Stimulated activated CD4-positive, alpha-beta T cell treated with anti-CD3 and anti-CD28 coated beads, Interleukin-15, amount 100 ng/mL, for 48 hours (primary cell): ENCODE results near the gene SPATS2L.
A peak's percentile ranks its signal among the peaks of the same experiment; 100 is the strongest.

ENCODE experiments used
- DNase-seq, 2 donors: peaks; one replicate each; pipeline ENCODE4 v3.0.0-alpha.2; 2020; ENCODE audit warnings: low read depth in 2 of 2

Gene SPATS2L

DNA sequence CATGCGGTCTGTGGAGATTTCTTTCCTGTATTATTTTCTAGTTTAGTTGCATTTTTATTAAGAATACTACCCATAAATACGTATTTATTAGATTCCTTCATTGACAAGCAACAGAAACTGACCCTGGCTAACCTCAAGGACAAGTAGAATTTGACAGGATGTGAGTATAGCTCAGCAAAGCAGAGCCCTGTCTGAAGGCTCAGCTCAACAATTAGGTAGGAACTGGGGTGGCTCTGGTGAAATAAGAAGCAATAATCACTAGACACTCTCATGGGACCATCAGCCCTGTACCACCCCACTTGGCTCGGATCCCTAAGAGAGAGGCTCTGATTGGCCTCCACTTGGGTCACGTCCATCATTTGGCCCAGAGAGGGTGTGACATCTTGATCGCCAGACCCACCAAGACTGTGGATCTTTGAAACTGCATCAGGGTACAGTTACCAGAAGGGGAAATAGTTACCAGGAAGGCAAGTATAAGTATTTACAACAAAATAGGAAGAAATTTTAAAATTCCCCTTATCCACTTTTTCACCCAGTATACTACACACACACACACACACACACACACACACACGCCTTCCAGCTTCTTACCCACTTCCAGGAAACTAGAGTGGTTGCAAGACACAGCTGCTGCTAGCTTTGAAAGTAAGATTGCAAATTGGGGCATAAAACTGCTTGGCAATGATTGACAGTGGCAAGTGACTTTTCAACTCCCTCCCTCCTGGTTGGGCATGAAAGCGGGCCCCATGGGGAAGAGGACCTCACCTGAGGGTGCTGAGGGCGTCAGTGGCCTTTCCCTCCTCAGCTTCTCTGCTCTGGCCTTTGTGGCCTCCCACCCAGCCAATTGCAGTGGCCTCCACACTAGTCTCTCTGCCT, 161.6 kb downstream of the SPATS2L start:
- DNase-seq = no peak

DNA sequence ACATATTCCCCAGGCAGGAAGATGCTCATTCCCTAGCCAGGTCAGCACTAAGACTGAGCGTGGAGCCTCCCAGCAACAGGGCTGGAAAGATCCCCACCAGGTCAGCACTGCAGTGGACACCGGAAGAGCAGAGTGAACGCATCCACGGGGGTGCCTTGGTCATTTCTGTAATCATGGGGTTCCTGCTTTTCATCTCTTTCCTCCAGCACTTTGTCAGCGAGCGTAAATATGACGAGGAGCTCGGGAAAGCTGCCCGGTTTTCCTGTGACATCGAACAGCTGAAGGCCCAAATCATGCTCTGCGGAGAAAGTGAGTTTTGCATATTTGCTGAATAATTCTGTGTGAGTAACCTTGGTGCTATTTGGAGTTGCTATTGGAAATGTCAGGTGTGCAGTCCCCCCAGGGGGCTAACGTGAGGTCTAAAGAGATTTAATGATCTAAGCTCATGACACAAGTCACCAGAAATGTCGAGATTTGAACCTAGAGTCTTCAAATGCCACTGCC, 163.3 kb downstream of the SPATS2L start:
- DNase-seq = no peak

DNA sequence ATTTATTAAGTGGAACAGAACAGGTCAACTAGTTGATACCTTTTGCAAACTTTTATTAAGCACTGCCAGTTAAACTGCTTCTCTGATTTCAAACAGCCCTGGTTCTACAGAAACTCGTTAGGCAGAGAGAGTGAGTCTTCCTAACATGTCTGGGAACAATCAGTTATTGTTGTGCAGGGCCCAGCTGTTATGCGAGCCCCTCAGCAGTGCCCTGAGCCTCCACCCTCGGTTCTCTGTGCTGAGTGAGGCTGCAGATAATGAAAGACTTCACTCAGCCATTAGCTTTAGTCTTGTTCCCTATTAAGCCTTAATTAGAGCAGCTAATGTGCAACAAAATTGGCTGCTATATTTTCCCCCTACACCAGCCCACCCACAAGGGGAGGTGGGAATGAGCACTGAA, 163.7 kb downstream of the SPATS2L start:
- DNase-seq = no peak

DNA sequence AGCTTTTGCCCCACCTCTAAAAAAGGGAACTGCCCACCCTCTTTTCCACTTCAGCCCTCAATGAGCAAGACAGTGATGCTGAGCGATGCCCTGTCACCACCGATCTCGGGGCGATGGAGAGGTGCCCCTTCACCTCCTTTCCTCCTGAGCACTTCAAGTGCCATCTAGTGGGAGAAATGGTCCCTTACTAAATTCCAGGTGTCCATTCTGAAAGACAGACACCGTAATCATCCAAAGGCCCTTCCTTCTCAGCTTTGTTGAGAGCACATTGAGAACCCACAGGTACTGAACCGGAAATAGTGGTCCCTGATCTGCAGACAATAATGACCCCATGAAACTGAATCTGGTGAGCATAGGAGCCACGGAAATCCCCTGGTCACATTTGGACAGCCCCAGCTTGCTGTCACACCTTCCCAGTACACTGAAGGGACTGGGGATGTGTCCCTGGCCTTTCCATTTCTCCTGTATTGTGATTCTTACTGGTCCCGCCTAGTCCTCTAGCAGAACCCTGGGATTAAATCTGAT, 164.9 kb downstream of the SPATS2L start:
- peak in 1 of 2 donors; percentile 30 for DNase-seq

DNA sequence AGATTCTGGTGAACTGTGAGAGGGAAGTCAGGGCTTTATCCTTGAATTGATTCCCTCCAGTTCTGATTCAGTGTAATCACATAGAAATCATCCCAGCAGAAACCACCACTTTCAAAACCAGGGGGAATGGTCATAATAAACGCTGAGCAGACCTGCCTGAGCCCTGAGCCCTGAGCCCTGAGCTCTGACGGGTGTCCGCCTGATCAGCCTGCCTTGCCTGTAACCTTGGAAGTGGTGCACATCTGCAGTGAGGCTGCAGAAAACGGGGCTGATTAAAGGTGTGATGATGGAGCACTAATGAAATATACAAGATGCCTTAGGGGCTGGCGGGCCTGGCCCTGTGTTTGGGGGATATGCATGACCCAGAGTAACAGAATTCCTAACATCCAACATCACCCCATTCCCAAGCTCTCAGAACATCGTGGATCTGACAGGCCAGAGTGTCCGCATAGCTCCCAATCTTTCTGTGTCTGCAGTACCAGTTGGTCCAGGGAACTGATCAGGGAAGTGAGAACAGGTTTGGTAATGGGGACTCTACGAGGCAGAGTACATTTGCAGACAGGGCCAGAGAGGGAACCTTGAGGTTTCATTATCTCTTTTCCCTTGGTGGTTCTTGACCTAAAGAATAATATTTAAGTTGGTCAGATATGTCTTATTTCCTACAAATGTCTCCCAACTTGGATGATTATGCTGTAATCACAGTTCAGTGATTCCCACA, 165.6 kb downstream of the SPATS2L start:
- no peak for DNase-seq

DNA sequence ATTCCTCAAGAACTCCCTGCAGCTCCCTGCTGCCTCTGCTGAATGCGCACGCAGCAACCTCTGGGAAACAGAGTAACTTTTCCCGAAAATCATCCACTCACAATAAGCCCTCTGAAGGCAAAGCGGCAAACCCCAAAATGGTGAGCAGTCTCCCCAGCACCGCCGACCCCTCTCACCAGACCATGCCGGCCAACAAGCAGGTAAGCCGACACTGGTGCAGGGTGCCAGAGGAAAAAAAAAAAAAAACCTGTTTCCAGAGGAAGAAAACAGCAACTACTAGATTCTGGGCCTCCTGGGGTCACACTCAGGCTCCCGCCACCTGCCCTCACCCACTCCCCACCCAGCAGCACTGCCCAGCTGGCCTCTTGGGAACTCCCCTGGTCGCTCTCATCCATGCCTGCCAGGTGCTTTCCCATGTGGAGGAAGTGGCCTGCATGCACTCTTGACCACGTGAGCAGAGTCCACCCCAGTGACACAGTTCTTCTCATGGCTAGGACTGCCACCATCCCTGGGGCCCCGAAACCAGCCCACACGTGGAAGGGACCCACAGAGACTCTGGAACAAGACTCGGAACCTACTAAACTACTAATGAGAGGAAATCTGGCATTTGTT, 166.5 kb downstream of the SPATS2L start:
- DNase-seq = no peak

DNA sequence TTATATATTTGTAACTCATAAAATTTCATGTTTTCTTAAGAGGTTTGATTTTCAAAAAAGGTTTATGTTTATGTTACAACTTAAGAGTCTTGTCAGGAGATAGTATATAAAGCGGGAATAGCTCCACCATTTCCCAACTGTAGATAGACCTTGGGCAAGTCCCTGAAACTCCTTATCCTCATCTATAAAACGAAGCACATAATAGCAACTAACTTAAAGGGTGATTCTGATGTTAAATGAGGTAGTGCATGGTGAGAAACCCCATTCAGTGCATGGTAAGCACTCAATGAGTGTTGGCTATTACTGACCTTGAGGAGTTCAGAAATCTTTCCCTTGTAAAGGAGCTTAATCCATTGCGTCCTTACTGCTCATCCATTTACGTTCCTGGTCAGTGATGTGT, 169.3 kb downstream of the SPATS2L start:
- DNase-seq = no peak

DNA sequence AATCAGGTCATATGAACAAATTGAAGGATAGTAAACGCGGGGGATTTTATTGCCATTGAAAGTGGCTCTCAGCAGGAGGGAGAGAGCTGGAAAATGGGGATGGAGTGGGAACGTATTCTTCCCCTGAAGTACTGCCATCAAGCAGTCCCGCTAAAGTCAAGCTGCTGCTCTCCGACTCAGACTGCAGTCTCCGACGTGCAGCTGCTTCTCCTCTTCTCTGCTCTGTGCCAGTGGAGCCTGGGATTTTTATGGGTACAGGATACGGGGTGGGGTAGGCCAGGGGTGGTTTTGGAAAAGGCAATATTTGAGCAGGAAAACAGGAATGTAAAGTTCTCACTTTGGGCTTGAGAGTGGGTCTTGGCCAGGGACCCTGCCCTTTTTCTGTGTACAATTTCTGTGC, 170.3 kb downstream of the SPATS2L start:
- DNase-seq = no peak

DNA sequence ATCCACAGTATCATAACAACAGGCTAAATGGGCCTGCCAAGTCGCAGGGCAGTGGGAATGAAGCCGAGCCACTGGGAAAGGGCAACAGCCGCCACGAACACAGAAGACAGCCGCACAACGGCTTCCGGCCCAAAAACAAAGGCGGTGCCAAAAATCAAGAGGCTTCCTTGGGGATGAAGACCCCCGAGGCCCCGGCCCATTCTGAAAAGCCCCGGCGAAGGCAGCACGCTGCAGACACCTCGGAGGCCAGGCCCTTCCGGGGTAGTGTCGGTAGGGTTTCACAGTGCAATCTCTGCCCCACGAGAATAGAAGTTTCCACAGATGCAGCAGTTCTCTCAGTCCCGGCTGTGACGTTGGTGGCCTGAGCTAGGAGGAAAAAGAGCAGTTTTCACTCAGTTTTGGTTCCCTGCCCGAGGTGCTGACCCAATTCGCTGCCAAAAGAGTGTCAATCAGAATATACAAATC, 171.2 kb downstream of the SPATS2L start:
- DNase-seq = no peak

DNA sequence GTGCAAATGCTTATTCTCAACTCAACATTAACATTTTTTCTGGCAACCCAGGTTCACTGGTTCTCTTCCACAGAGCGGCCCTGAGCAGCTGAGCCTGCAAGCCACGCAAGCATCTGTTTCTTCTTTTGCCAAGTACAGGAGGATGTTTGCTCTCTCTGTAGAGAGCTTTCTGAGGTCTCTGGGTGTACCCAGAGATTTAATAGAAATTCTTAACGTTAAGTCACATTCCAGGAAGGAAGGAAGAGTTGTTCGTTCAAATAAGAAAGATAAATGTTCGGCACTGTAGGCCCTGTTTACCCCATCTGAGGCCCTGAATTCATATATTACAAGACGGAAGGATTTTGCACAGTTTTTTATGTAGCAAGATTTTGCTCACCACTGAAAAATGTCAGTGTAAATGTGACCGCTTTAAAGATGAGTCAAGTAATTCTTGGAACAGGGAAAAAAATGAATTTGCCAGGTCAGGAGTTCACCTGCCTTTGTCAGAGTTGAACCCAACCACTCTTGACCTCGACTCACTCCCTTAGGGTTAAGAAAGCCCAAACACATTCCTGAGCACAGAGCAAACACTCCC, 173.3 kb downstream of the SPATS2L start:
- DNase-seq = no peak

DNA sequence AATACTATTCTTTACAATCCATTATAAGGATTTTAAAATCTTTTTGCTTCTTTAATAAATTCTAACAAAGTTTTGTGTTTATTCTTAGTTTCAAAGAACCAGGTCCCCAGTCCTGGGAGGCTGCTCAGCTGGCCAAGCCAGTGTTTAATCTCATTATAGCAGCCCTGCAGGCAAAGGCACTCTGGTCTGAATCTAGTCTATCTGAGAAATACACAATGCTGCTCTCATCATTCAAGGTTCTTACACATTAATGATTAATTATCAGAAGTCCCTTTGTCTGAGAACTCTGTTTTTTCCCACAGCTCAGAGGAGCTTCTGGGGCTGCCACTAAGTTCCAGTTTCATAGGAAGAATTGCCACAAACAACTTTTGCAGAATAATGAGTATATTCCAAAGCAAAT, 175.7 kb downstream of the SPATS2L start:
- no peak for DNase-seq

DNA sequence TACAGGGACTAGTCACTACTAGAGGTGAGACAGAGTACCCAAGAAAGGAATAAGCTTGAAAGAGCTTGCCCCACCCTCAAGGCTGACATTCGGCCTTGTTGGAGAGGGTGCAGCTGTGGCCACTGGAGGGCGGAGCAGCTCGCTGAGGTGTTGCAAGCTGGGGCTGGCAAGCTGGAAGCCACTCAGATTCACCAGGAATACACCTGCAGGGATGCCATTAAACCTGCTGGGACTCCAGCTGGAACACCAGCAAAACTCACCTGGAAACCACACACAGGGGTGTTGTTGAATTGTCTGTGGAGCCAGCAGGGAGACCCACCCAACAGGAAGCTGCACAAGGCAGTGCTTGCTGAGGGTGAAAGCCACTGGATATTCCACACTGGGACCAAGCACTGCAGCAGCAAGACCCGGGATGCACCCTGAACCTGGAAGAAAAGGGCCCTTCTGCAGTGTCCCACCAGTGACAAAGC, 177.3 kb downstream of the SPATS2L start:
- DNase-seq = peak; percentile 25 to 30

DNA sequence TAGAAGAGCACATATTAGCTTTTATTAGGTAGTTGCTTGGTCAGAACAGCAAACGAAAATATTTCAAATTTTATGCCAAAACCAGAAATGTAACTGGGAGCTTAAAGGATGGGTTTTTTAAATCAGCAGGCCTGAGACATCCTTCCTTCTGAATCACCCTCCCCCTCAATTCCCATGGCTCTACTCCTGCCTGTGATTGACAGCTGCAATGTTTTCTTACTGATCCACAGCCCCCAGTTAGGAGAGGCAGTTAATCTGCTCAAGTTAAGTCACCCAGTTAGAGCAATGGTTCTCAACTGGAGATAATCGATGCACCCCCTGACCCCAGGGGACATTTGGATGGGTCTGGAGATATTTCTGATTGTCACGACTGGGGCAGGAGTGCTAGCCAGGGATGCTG, 178.4 kb downstream of the SPATS2L start:
- no peak for DNase-seq

DNA sequence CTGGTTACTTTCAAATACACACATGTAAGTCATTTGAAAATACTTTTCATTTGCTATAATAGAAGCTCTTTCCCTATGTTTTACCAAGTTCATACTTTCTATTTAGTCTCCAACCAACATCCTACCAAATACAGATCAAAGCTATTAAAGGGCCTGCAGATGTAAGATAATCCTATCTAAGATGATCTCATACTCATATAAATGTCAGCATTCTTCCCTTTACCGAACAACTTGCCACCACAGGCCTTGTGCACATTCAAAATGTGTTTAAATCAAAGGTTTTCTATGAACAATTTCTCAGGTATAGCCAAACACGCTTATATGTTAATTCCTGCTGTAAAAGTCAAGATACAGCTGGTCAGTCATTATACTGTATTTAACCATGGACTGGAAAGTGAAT, 180.0 kb downstream of the SPATS2L start:
- DNase-seq = no peak

DNA sequence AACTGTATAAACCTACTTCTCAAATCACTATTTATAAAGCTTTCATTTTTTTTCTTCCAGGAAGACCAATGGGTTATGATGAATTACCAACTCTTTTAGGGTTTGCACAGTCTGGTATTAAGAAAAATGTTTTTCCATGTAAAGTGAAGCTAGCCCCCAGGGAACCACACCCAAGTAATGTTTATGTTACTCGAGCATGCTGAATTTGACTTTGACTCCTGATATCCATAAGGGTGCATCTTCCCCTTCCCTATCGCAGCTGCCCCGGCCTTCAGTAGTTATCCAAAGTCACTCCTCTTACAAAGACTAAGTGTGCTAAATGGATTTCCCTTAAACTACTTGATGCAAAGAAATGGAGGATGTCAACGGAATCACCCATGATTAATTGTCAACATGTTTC, 181.7 kb downstream of the SPATS2L start:
- DNase-seq = no peak

DNA sequence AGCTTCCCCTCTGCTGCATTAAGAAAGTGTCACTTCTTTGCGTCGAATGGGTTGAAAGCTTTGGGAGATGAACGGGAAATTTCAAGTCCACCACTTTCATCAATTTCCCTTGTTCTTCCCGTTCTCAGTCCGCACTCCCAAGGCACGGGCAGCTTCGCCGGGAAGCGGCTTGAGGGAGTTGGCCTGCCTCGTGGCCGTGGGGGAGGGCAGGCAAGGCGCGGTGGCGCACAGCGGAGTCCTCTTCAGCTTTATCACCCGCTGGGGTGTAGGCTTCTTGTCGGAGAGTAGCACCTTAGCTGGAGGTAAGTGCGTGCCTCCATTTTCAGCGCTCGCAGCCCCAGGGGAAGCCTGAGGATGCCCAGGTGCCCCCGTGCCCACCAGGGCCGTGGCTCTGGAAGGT, 183.5 kb downstream of the SPATS2L start:
- DNase-seq = no peak

DNA sequence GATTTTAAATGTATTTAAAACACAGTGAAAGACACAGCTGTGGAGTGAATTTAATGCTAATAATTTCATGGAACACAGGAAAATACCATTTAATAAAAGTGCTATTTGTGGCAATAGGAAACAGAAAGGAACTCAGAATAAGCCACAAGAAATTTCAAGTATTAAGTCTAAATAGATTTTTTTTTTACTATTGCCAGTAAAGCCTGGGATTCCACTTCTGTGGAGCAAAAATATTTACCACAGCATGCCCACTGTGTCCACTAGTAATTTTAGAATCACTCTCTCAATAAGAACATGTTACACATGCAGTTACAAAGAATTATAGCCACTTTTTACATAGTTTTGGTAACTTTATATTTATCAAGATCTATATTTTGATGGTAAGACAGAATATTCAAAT, 186.2 kb downstream of the SPATS2L start:
- no peak for DNase-seq

DNA sequence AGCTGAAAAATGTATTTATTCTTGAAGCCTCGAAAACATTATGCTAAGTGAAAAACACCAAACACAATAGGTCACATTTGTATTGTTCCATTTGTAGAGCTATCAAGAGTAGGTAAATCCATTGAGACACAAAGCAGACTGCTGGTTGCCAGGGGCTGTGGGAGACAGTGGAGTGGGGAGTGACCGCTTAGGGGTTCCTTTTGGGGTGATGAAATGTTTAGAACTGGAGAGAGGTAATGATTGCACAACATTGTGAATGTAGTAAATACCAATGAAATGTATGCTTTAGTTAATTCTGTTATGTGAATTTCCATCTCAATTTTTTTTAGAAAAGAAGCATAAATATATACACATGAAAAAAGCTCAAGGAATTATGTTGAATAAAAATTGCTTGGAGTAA, 187.6 kb downstream of the SPATS2L start:
- DNase-seq = no peak

DNA sequence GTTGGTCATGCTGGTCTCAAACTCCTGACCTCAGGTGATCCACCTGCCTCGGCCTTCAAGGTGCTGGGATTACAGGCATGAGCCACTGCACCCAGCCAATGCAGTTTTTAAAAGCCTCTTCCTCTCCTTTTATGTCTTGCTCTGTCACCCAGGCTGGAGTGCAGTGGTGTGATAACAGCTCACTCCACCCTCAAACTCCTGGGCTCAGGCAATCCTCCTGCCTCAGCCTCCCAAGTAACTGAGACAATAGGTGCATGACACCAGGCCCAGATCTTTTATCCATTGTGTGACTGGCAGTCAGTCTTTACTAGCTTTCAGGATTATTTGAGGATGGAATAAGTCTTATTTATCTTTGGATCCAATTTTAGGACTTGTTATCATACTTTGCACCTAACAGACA, 190.2 kb downstream of the SPATS2L start:
- no peak for DNase-seq

DNA sequence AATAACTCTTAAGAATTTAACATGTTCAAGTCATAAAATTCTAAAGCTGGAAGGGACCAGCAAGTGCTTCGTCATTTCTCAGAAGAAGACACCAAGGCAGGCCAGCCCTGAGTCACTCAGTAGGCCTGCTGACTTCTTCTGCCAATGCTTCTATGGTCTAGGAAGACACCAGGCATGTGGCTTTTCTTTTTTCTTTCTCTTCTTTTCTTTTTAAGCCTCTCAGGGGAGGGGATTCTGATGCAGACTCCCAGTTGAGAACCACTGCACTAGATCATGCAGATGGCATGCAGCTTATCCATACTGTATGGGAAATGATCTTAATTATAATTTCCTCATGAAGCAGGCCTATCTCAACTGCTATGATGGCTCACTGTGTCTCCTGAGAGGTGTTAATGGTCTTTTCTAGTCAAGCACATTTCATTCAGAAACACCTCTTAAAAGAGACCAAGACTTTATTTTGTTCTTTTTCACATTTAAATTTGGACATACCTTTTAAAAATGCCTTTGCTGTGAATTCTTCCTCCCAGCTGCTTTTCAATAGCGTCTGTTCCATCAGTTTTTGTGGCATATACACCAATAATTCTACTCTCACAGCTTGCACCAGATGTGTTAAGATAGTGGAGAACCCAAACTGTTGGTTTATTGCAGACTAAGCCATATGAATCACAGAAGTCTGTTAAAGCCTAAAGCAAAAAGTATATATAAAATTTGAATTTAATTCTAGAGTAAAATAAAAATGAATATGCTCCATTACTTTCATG, 192.1 kb downstream of the SPATS2L start:
- DNase-seq = no peak

DNA sequence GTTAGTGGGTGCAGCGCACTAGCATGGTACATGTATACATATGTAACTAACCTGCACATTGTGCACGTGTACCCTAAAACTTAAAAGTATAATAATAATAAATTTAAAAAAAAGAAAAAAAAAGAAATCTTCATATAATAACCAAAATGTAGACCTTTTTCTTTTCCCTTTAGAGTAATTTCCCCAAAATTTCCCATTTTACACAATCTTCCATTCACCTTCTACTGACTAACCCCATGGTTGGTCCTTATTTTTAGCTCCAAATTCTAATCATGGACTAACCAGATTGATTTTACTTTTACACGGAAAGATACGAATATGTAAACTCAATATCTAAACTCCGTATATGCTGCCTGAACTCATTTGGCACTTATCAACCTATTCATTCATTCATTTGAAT, 195.7 kb downstream of the SPATS2L start:
- DNase-seq = no peak
